ENCODE results near the gene LDB2. TPM values are rescaled to one million over a fixed set of nuclear protein-coding genes. Genes with fewer than 3 reads are reported as not detected.

LDB2 gene
- total and polyA plus RNA-seq, 2 donors (not counting 3 experiments of a cell fraction or from before 2014, with no cell fraction given) = 127 to 223 TPM

GRCh38 chr4:16674082-16674481 lies 224.4 kb downstream of the LDB2 start:
- no peaks in the 10 kb centered on the region for H3K4me1 ChIP-seq (ENCODE audit: control insufficient read depth, extremely low read depth, insufficient read depth, low read length)
- no peak overlapping the region for H2AFZ ChIP-seq (ENCODE audit: low read depth, low read length)
- H3K79me2 ChIP-seq (ENCODE audit: control insufficient read depth, insufficient read depth, low read length) = no peaks in the 10 kb centered on the region
- POLR2A ChIA-PET = no interaction called here
- H3K9me3 ChIP-seq (replicated peaks; ENCODE audit: control insufficient read depth, insufficient read depth, low read length) = no peaks in the 10 kb centered on the region
- no TSS peak for BruUV-seq (replicated peaks)
- peaks cover 0 to 1% of the 10 kb centered on the region in 2 experiments for H3K36me3 ChIP-seq (ENCODE audit: control insufficient read depth in 2 of 2, extremely low read depth in 1 of 2, insufficient read depth in 2 of 2, low read length in 2 of 2)
- TF ChIP-seq POLR2A (IDR thresholded peaks at IDR 0.05; ENCODE audit: low read depth, low read length) (no peak), JUN (IDR thresholded peaks at IDR 0.05; ENCODE audit: borderline replicate concordance, insufficient read depth, insufficient read length, low read depth) (no peak), CTCF (IDR thresholded peaks at IDR 0.05; ENCODE audit: extremely low read depth in 1 of 2, insufficient read depth in 1 of 2, low read depth in 1 of 2, low read length in 2 of 2) (no peak), POLR2AphosphoS5 (IDR thresholded peaks at IDR 0.05; ENCODE audit: insufficient read depth, low read depth, low read length) (no peak), GATA2 (IDR thresholded peaks at IDR 0.05; ENCODE audit: insufficient read depth, insufficient read length, low read depth, low read length) (no peak), MAX (IDR thresholded peaks at IDR 0.05; ENCODE audit: insufficient read depth, insufficient read length) (no peak), EZH2 (IDR thresholded peaks at IDR 0.05; ENCODE audit: borderline replicate concordance, low read depth, low read length, severe bottlenecking) (no peak), MYC (IDR thresholded peaks at IDR 0.05; ENCODE audit: low read depth, low read length) (no peak), FOS (IDR thresholded peaks at IDR 0.05; ENCODE audit: borderline replicate concordance, insufficient read depth, low read length) (no peak)
- no peak overlapping the region for H3K4me2 ChIP-seq (ENCODE audit: insufficient read depth, low read length)
- intact Hi-C loops (cut with micrococcal nuclease) = no loop called here
- H4K20me1 ChIP-seq (replicated peaks; ENCODE audit: control insufficient read depth, extremely low read depth, insufficient read depth, low read length) = no peaks in the 10 kb centered on the region
- no peaks in the 10 kb centered on the region for H3K9me1 ChIP-seq (replicated peaks; ENCODE audit: control insufficient read depth, extremely low read depth, insufficient read depth, low read length)
- CTCF ChIA-PET = interaction anchor here (1.5 kb wide), 1 partner anchor 10 kb away, joined by 4 read pairs; no protein-coding TSS in a partner anchor
- no peak overlapping the region for H3K9ac ChIP-seq (replicated peaks; ENCODE audit: extremely low read depth, insufficient read depth, low read length)
- dilution Hi-C loops (cut with MboI; ENCODE audit: extremely low pct_ligation_motif_present, low sequenced_read_pairs) = no loop called here
- FAIRE-seq (no peak), DNase-seq (ENCODE audit: low read depth, low spot score) (no peak)
- H3K27me3 ChIP-seq (ENCODE audit: control insufficient read depth in 2 of 2, insufficient read depth in 2 of 2, low read length in 2 of 2) = peaks cover 0 to 2% of the 10 kb centered on the region in 2 experiments
- no peak overlapping the region for H3K4me3 ChIP-seq (replicated peaks in 1 of 3; ENCODE audit: insufficient read depth in 1 of 3, low read depth in 1 of 3, low read length in 3 of 3)
- H3K27ac ChIP-seq (ENCODE audit: insufficient read depth, low read depth, low read length) = no peak overlapping the region
